ENCODE results near the gene SHB. TPM values are rescaled to one million over a fixed set of nuclear protein-coding genes. Genes with fewer than 3 reads are reported as not detected.

The SHB gene
- total and polyA plus RNA-seq, 2 of the 8 experiments (the other 6 are each of a cell fraction or from before 2014, with no cell fraction given): 4.1 to 12.6 TPM

- no peak overlapping the region for H3K4ac ChIP-seq (replicated peaks; ENCODE audit: insufficient read length, low read depth, low read length)
- POLR2A ChIA-PET (ENCODE audit: partially characterized antibody): interaction anchor here (0.9 to 1.9 kb wide), 2 partner anchors 10 to 96 kb away, joined by 3 to 6 read pairs; no protein-coding TSS in a partner anchor
- H3K4me3 ChIP-seq (ENCODE audit: extremely low read depth in 1 of 4, insufficient read depth in 2 of 4, low read depth in 3 of 4, low read length in 4 of 4): no peak overlapping the region
- H3K79me1 ChIP-seq (ENCODE audit: low read depth, low read length): peaks cover 2% of the 10 kb centered on the region; the same call in 1 of the 2 replicates
- H2BK120ac ChIP-seq (replicated peaks; ENCODE audit: low read depth, low read length): no peak overlapping the region
- CTCF ChIA-PET (ENCODE audit: partially characterized antibody): interaction anchor here (0.9 to 1.7 kb wide), 5 partner anchors 16 to 439 kb away, joined by 3 read pairs; no protein-coding TSS in a partner anchor
- FAIRE-seq (no peak), DNase-seq (ENCODE audit: low read depth in 1 of 2, low spot score in 2 of 2) (no peak)
- H4K8ac ChIP-seq (ENCODE audit: extremely low read depth, insufficient read depth, low read length): no peak overlapping the region
- H3K23ac ChIP-seq (ENCODE audit: insufficient read length): no peak overlapping the region
- TF ChIP-seq RAD21 (IDR thresholded peaks at IDR 0.05 in 1 of 2, conservative IDR thresholded peaks at IDR 0.05 in 1 of 2; ENCODE audit: low read depth in 2 of 2, low read length in 2 of 2) (no peak), SUZ12 (IDR thresholded peaks at IDR 0.05; ENCODE audit: low read length) (no peak), MAFK (IDR thresholded peaks at IDR 0.05; ENCODE audit: low read depth, low read length) (no peak), SP2 (IDR thresholded peaks at IDR 0.05; ENCODE audit: low read length) (no peak), YY1 (IDR thresholded peaks at IDR 0.05; ENCODE audit: low read depth, low read length) (no peak)
- H3K4me2 ChIP-seq (ENCODE audit: insufficient read depth in 1 of 2, low read depth in 2 of 2, low read length in 2 of 2): no peak overlapping the region
- H3K56ac ChIP-seq (replicated peaks; ENCODE audit: insufficient read length, low read depth, low read length): no peak overlapping the region
- H3K14ac ChIP-seq (ENCODE audit: insufficient read length): no peak overlapping the region
- H2AK5ac ChIP-seq (ENCODE audit: low read depth, low read length): no peak overlapping the region
- H3K9me3 ChIP-seq (ENCODE audit: insufficient read depth in 2 of 2, low read depth in 1 of 2, low read length in 1 of 2): no peaks in the 10 kb centered on the region
- H3K36me3 ChIP-seq (ENCODE audit: control insufficient read depth in 2 of 4, insufficient read depth in 4 of 4, low read length in 3 of 4): no peaks in the 10 kb centered on the region; a peak in 1 of 8 replicates
- 0 out of 2 replicates have a peak overlapping the region, but pooled peaks have one; percentile 27 for H2BK12ac ChIP-seq (ENCODE audit: low read depth, low read length)
- H3K4me1 ChIP-seq (replicated peaks in 1 of 4; ENCODE audit: control insufficient read depth in 3 of 4, insufficient read depth in 4 of 4, low read length in 3 of 4): peaks cover 0 to 35% (median 14%) of the 10 kb centered on the region in 4 experiments; a peak in 5 of 7 replicates
- H2BK15ac ChIP-seq (ENCODE audit: low read length): 0 out of 2 replicates have a peak overlapping the region, but pooled peaks have one; percentile 72
- H3K27ac ChIP-seq (ENCODE audit: low read depth, low read length): no peak overlapping the region
- H2BK5ac ChIP-seq (ENCODE audit: low read depth, low read length): no peak overlapping the region
- no peak overlapping the region for H3K18ac ChIP-seq (ENCODE audit: extremely low read depth, low read length)
- no peaks in the 10 kb centered on the region for H4K20me1 ChIP-seq (replicated peaks in 1 of 2; ENCODE audit: control insufficient read depth in 1 of 2, insufficient read depth in 2 of 2, low read length in 2 of 2)
- 93% methylated on average over 7 of the region's 7 CpGs; no CpG with 5 or more reads in 1 of the 2 experiments for WGBS, 2 experiments (ENCODE audit: extremely low coverage in 1 of 2, insufficient coverage in 1 of 2, insufficient read length in 1 of 2, insufficient replicate concordance in 2 of 2, low coverage in 1 of 2, low lambda C conversion rate in 2 of 2, missing lambda C conversion rate in 1 of 2)
- no peaks in the 10 kb centered on the region for H3K23me2 ChIP-seq (ENCODE audit: low read depth, low read length)
- H2AFZ ChIP-seq (ENCODE audit: low read length): no peak overlapping the region
- no peak overlapping the region for H3K9ac ChIP-seq (replicated peaks in 1 of 4; ENCODE audit: extremely low read depth in 1 of 4, low read depth in 3 of 4, low read length in 3 of 4)
- no peak overlapping the region for H4K5ac ChIP-seq (ENCODE audit: insufficient read length, low read depth, low read length)
- H3K79me2 ChIP-seq (ENCODE audit: control insufficient read depth in 1 of 2, insufficient read depth in 2 of 2, low read length in 2 of 2): no peaks in the 10 kb centered on the region
- H2BK20ac ChIP-seq (ENCODE audit: low read length): no peak overlapping the region
- H3K27me3 ChIP-seq (replicated peaks in 1 of 4; ENCODE audit: control insufficient read depth in 3 of 4, extremely low read depth in 1 of 4, insufficient read depth in 3 of 4, low read length in 3 of 4): no peaks in the 10 kb centered on the region
- no peak overlapping the region for H4K91ac ChIP-seq (replicated peaks; ENCODE audit: insufficient read length, low read length)
Measured at GRCh38 chr9:37921168-37921510, 147.9 kb downstream of the SHB start.
